GM21423 (cell line): Measurements from ENCODE around the gene TMEM229B.

ENCODE experiments used
- ATAC-seq: cut with Tn5 transposase; IDR thresholded peaks from one replicate; pipeline ENCODE4 v1.9.1; 2021; ENCODE audit warnings: mild to moderate bottlenecking, moderate library complexity; ENCODE audit not compliant: unreplicated experiment

Gene TMEM229B

GRCh38 chr14:67515386-67516079 is 27.0 kb upstream of the TMEM229B start:
- ATAC-seq, result no peak

GRCh38 chr14:67514650-67515385 is 26.3 kb upstream of the TMEM229B start:
- no peak for ATAC-seq

DNA sequence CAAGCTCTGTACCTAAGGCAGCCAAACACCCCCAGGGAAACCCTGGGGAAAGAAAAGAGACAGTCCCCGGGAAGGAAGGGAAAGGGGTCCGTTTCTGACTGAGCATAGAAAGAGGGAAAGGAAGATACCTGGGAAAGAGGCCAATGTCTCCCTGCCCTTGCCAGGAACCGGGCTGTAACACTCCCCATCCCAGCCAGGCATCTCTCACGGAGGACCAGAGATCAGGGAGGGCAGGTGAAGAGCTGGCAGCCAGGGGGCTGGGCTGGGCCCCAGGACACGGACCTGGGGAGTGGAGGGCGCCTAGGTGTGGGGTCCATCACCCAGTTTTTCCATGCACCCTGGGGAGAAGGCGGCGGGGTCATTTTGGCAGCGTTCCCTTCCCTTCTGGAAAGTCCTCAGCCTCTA is 25.7 kb upstream of the TMEM229B start:
- no peak for ATAC-seq

DNA sequence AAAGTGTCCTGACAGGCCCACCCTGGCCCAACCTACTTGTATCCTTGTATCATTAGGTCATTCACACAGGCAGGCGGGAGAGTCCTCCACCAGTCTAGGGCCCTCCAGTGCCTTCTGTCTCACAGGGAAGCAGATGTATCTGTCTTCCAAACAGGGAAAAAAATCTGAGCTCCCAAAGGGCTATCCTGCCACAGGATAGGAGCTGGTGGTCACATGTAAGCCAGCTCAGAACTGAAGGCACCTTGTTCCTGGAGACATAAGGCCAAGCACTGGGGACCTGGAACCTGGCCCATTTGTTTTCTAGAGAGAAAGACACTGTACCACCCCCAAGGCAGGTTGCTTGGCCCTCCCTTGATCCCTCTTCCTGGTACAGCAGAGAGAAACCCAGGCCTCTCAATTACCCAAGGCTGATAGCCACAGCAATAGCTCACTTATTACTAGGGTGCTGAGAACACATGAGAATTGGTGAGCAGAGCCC is 25.1 kb upstream of the TMEM229B start:
- ATAC-seq, result no peak

DNA sequence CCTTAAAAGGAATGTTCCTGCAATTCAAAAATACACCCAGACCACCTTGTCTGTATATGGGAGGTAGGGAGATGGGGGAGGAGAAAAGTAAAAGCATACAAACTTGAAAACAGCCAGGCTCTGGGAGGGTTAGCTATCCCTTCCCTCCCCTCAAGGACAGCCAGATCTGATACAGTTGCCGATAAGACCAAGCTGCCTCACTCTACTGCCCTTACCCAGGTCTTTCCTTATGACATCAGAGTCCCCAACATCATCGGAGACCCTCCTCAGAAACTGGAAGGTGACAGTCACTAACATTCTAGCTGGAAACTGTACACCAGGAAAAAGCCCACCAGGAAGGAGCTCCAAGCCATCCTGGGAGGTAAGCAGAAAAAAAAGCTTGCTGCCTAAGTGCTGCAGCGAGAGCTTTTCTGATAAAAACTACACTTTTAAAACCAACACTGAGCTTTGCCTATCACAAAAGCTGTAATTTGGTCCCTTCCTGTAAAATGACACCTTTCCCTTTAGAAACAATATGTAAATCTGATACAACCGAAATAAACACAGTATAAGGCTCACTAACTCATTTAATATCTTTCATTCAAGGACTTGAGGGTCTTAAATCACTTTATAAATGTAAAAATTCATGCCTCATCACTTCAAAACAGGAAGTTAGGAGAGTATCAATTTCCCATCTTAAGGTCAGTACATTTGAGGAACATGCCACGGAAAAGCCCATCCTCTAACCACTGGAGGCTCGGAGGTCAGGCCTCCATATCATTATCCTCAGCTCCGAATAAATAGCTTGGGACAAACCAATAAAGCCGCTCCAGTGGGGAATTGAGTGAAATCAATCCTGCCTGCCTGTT is 24.2 kb upstream of the TMEM229B start:
- no peak for ATAC-seq

DNA sequence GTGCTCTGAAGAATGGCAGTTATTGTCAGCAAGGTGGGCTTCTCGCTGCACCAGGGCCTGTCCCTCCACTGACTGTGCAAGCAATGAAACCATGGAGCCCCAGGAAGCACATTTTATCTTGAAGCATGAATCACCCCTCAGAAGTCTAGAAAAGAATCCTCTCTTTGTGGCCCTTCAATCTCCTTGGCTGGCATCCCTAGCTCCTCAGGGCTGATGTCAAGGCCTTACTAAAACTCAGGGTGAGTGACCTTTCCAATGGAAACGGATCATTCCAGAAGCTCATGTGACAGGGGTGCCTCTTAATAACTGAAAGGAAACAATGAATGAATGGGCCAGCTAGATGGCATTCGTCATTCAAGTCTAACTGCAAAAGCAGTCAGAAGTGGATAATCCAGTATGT is 22.3 kb upstream of the TMEM229B start:
- ATAC-seq, result no peak

DNA sequence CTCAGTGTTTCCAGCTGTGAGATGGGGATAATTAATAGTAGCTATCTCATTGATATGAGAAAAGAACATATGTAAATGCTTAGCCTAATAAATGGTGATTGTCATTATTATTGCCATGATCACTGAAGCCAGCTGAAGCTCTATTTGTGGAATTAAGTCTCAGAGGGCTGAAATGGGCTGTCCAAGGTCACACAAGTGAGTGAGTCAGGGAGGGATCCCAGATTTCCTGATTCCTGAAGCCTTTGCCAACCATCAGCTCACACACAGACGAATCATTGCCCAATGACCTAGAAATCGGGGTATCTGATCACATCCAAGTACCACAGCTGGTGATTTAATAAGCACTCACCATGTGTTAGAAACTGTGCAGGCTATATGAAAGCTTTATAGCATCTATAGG is 21.6 kb upstream of the TMEM229B start:
- ATAC-seq, result no peak

GRCh38 chr14:67508956-67509355 is 20.4 kb upstream of the TMEM229B start:
- no peak for ATAC-seq

DNA sequence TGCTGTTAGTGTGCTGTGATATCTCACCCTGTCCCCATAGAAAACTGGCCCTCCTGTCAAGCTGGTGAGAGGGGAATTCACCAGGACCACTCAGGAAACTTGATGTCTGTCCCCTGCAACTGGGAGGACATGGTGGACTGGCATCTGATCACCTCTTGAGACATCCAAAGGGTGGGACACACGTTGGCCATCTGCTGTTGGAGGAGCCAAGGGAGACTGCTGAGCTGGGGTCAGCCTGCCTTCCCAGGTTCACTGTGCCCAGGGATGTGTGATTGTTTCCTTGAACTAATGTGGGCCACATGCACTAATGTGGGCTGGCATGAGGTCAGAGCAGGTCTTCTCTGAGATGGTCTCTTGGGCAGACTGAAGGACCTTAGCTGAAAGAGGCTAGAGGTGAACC is 16.7 kb upstream of the TMEM229B start:
- ATAC-seq, result no peak

- ATAC-seq, result no peak
These were observed 14.8 kb upstream of the TMEM229B start for GRCh38 chr14:67503331-67503730.

- ATAC-seq, result no peak
These were observed 14.3 kb upstream of the TMEM229B start for GRCh38 chr14:67502867-67503266.

- no peak for ATAC-seq
These were observed 13.1 kb upstream of the TMEM229B start for GRCh38 chr14:67501670-67502069.

DNA sequence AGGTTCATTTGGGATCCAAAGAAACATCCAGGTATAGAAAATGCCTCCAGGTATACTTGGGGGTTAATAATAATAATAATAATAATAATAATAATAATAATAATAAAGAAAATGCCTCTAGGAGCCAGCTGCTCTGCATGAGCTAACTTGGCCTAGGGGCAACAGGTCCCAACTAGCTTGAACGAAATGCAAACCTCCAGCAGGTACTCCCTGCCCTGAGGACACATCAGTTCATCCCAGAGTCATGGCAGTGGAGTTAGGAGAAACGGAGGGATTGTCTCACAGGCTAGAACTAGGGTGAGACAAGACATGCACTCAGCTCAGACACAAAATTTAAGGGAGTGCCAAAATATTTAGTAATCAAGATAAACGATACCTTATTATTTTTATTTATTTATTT is 12.5 kb upstream of the TMEM229B start:
- no peak for ATAC-seq

- ATAC-seq, result no peak
These were observed 9.2 kb upstream of the TMEM229B start for GRCh38 chr14:67497716-67498115.

DNA sequence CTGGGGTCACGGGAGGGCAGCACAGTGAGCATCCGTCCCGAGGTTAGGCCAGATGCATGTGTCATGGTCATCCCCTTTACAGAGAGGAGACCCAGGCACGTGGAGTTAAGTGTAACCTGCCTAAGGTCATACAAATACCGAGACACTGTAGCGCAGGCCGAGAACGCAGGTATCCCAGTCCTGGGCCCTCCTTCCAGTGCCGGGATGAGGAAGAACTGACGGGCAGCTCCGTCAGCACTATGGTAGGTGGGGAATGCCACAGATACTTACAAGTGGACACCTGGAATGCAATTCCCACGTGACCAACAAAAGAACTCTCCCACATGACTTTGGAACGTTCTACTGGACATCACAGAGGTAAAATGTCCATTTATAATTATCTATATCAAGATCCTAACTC is 8.7 kb upstream of the TMEM229B start:
- no peak for ATAC-seq

DNA sequence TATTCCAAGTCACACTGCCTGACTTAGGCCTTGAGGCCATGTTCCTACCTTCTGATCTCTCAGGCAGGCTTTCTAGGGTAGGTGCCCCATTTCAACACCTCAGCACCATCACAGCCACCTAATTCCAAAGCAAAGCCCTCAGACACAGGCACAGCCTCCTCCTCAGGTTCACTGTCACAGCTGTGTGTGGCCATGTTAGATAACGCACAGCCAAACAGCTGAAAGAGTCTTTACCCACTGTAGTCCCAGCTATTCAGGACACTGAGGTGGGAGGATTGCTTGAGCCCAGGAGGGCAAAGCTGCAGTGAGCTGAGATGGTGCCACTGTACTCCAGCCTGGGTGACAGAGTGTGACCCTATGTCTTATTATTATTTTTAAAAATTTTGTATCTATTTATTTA is 7.3 kb upstream of the TMEM229B start:
- no peak for ATAC-seq

GRCh38 chr14:67493092-67493717 is 4.7 kb upstream of the TMEM229B start:
- ATAC-seq, result no peak

DNA sequence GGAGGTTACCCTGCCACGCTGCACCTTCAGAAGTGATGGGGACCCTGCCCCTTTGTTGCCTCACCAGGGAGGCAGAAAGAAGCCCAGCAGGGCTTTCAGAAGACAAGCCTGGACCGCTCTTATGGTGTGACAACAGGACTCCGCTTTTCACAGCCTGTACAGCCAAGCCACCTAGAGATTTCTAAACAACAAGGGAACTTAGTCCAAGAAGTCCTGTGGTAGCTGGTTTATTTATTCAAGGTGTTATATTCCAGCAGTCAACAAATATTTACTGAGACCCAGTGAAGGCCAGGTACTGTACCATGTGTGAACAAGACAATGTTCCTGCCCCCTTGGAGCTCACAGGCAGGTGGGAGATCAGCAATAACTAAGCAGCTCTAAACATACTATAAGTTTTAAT is 4.0 kb upstream of the TMEM229B start:
- no peak for ATAC-seq

- no peak for ATAC-seq
These were observed 3.4 kb upstream of the TMEM229B start for GRCh38 chr14:67491741-67492507.

- ATAC-seq, result no peak
These were observed 2.8 kb upstream of the TMEM229B start for GRCh38 chr14:67491285-67491684.
